HCT116 (cell line): ENCODE measurements around the gene CPNE2. TPM values are rescaled to one million over a fixed set of nuclear protein-coding genes. Genes with fewer than 3 reads are reported as not detected.

Source experiments
- ATAC-seq: fragments of 200-7000 bp; cut with Tn5 transposase; 2 replicates; pipeline ENCODE4 v1.9.1; 2020; ENCODE audit warnings: mild to moderate bottlenecking, moderate library complexity
- BruUV-seq: library from RNA; stranded (reverse); fragments of 400-500 nt; replicated peaks from 2 replicates; lab custom pipeline; 2021; lab: Mats Ljungman, UMichigan
- CTCF ChIA-PET: fragments of 300-600 bp; sonication (Branson Sonifier 250); formaldehyde crosslinking; loops from one replicate; lab custom pipeline; 2021; ENCODE audit warnings: antibody characterized with exemption; lab: Charles Lee
- POLR2A ChIA-PET: fragments of 300-600, 350-600 bp; sonication (Branson Sonifier 250); formaldehyde crosslinking; loops from one replicate; lab custom pipeline; 2021; ENCODE audit warnings: antibody characterized with exemption; lab: Charles Lee
- RAD21 ChIA-PET, 2 experiments: fragments of 300-600 bp; sonication (Branson Sonifier 250); formaldehyde crosslinking; loops; one replicate each; lab custom pipeline; 2023; ENCODE audit warnings: low total read pairs in 2 of 2; ENCODE audit not compliant: uncharacterized antibody in 2 of 2, unreplicated experiment in 2 of 2, low non-redundant PET in 1 of 2; lab: Charles Lee
- DNase-seq: peaks from one replicate; pipeline ENCODE4 v3.0.0-alpha.2; 2010; ENCODE audit warnings: low read depth, low spot score
- H2AFZ ChIP-seq: fragments of 200-600 bp; shearing (Covaris generic), sonication (generic); 2 replicates; pipeline ENCODE4 v1.6.1; 2017; ENCODE audit warnings: low read depth, mixed run types, mixed read lengths, antibody characterized with exemption, low read length; ENCODE audit not compliant: poor library complexity, severe bottlenecking
- H3K27ac ChIP-seq: 2 replicates; pipeline ENCODE4 v1.5.1; 2012; ENCODE audit warnings: low read depth, low read length
- H3K27me3 ChIP-seq: fragments of 200-600 bp; sonication (generic); 2 replicates; pipeline ENCODE4 v1.6.1; 2016; ENCODE audit warnings: mixed run types, low read length, mixed read lengths; ENCODE audit not compliant: insufficient read depth
- H3K36me3 ChIP-seq, 2 experiments: fragments of 200-500 bp in 1 of 2; fragments of 200-600 bp in 1 of 2; sonication (Bioruptor generic) in 1 of 2; sonication (generic) in 1 of 2; 2 replicates each; pipeline versions ENCODE4 v1.5.1 to v1.6.1; 2014 to 2016; ENCODE audit warnings: low read length in 2 of 2, inconsistent platforms in 1 of 2, mixed read lengths in 1 of 2, mixed run types in 1 of 2; ENCODE audit not compliant: insufficient read depth in 2 of 2, control insufficient read depth in 1 of 2
- H3K4me1 ChIP-seq, 2 experiments: fragments of 200-600 bp in 1 of 2; sonication (generic) in 1 of 2; 2 replicates each; pipeline versions ENCODE4 v1.5.1 to v1.6.1; 2012 to 2017; ENCODE audit warnings: low read length in 2 of 2, inconsistent platforms in 1 of 2, mild to moderate bottlenecking in 1 of 2, mixed read lengths in 1 of 2, mixed run types in 1 of 2, moderate library complexity in 1 of 2; ENCODE audit not compliant: insufficient read depth in 2 of 2, control insufficient read depth in 1 of 2
- H3K4me2 ChIP-seq: fragments of 200-600 bp; sonication (generic); 2 replicates; pipeline ENCODE4 v1.6.1; 2017; ENCODE audit warnings: mixed run types, low read length, mixed read lengths
- H3K4me3 ChIP-seq, 2 experiments: fragments of 200-600 bp in 1 of 2; sonication (generic) in 1 of 2; replicated peaks in 1 of 2; 2 replicates each; pipeline ENCODE4 v1.5.1; 2011 to 2016; ENCODE audit warnings: low read length in 2 of 2, control low read depth in 1 of 2, low read depth in 1 of 2, mild to moderate bottlenecking in 1 of 2, mixed read lengths in 1 of 2, mixed run types in 1 of 2
- H3K79me2 ChIP-seq: fragments of 200-600 bp; sonication (generic); 2 replicates; pipeline ENCODE4 v1.6.1; 2017; ENCODE audit warnings: mild to moderate bottlenecking, mixed run types, low read length, moderate library complexity, mixed read lengths; ENCODE audit not compliant: insufficient read depth
- H3K9ac ChIP-seq: fragments of 200-600 bp; sonication (generic); 2 replicates; pipeline ENCODE4 v1.6.1; 2016; ENCODE audit warnings: low read length, mixed read lengths
- H3K9me2 ChIP-seq: fragments of 200-600 bp; sonication (generic), shearing (Covaris generic); 2 replicates; pipeline ENCODE4 v1.6.1; 2017; ENCODE audit warnings: mixed run types, mild to moderate bottlenecking, moderate library complexity; ENCODE audit not compliant: insufficient read depth
- H3K9me3 ChIP-seq, 2 experiments: fragments of 200-500 bp in 1 of 2; fragments of 200-600 bp in 1 of 2; sonication (Bioruptor generic) in 1 of 2; sonication (generic) in 1 of 2; 2 replicates each; pipeline ENCODE4 v1.6.1; 2014 to 2017; ENCODE audit warnings: low read length in 2 of 2, mixed read lengths in 2 of 2, inconsistent platforms in 1 of 2, low read depth in 1 of 2, mild to moderate bottlenecking in 1 of 2, mixed run types in 1 of 2, moderate library complexity in 1 of 2; ENCODE audit not compliant: control insufficient read depth in 1 of 2, insufficient read depth in 1 of 2
- H4K20me1 ChIP-seq: fragments of 200-600 bp; sonication (generic), shearing (Covaris generic); 2 replicates; pipeline ENCODE4 v1.6.1; 2017; ENCODE audit warnings: mixed run types, mild to moderate bottlenecking, moderate library complexity; ENCODE audit not compliant: insufficient read depth
- ATF3 ChIP-seq: IDR thresholded peaks from 2 replicates; pipeline ENCODE4 v1.6.1; 2012
- EGR1 ChIP-seq: IDR thresholded peaks from 2 replicates; pipeline ENCODE4 v1.6.1; 2012; ENCODE audit warnings: low read depth
- EZH2 ChIP-seq: fragments of 200-600 bp; sonication (generic); IDR thresholded peaks from 2 replicates; pipeline ENCODE4 v1.6.1; 2017; ENCODE audit warnings: antibody characterized with exemption, mixed run types
- MAX ChIP-seq: IDR thresholded peaks from 2 replicates; pipeline ENCODE4 v1.6.1; 2012
- POLR2A ChIP-seq: IDR thresholded peaks from 2 replicates; pipeline ENCODE4 v1.7.0; 2011; ENCODE audit warnings: borderline replicate concordance; ENCODE audit not compliant: insufficient read depth, insufficient read length; ENCODE audit errors: extremely low read depth
- REST ChIP-seq: IDR thresholded peaks from 2 replicates; pipeline ENCODE4 v1.6.1; 2012; ENCODE audit warnings: low read depth
- SIN3A ChIP-seq: IDR thresholded peaks from 2 replicates; pipeline ENCODE4 v1.6.1; 2012; ENCODE audit warnings: low read depth
- ZFX ChIP-seq: fragments of 450-650 bp; IDR thresholded peaks from 2 replicates; pipeline ENCODE4 v1.6.1; 2017
- intact Hi-C: fragments of 100-400 bp; cut with micrococcal nuclease; formaldehyde crosslinking; loops from 2 replicates; pipeline ENCODE4 v1.10.0; 2022
- total RNA-seq: library from RNA; stranded (reverse); gene quantifications from one replicate; pipeline ENCODE4 v1.2.1, GENCODE V29; 2021; ENCODE audit not compliant: unreplicated experiment

The CPNE2 gene
- total RNA-seq, 1 experiment from 2014 or later, result 31.2 TPM

GRCh38 chr16:57067347-57067746 lies 25.0 kb upstream of the CPNE2 start:
- CTCF ChIA-PET, result no interaction called here
- no peak for ATAC-seq

More at GRCh38 chr16:57067347-57067746, 25.0 kb upstream of the CPNE2 start:
- Histone ChIP-seq H3K9me3 (no peaks in the 10 kb centered on the region), H3K79me2 (no peaks in the 10 kb centered on the region), H3K9me2 (0 out of 2 replicates have a peak, but pooled peaks cover 3% of the 10 kb centered on the region), H2AFZ (no peak overlapping the region), H4K20me1 (no peaks in the 10 kb centered on the region), H3K27me3 (no peaks in the 10 kb centered on the region), H3K9ac (no peak overlapping the region), H3K4me2 (no peak overlapping the region), H3K4me1 (peaks cover 8 to 19% of the 10 kb centered on the region in 2 experiments), H3K36me3 (no peaks in the 10 kb centered on the region), H3K4me3 (no peak overlapping the region), H3K27ac (no peak overlapping the region)
- POLR2A ChIA-PET, result no interaction called here
- intact Hi-C loops, result no loop called here
- DNase-seq, result no peak
- TF ChIP-seq POLR2A (no peak), ZFX (no peak), ATF3 (no peak), SIN3A (no peak), REST (no peak), EGR1 (no peak), MAX (no peak), EZH2 (no peak)
- RAD21 ChIA-PET, result no interaction called here
- no TSS peak for BruUV-seq
